ENCODE measurements around the gene POU3F1. TPM values are rescaled to one million over a fixed set of nuclear protein-coding genes. Genes with fewer than 3 reads are reported as not detected.

Gene POU3F1
- polyA plus RNA-seq, 2 of the 4 experiments (the other 2 are of a cell fraction), result not detected

- Histone ChIP-seq H3K4me2 (no peak overlapping the region), H3K9me3 (no peaks in the 10 kb centered on the region), H3K4me3 (no peak overlapping the region), H3K27ac (no peak overlapping the region), H3K4me1 (no peaks in the 10 kb centered on the region)
- 42% methylated on average over 4 of the region's 4 CpGs for WGBS (ENCODE audit: missing lambda C conversion rate)
- ChIA-PET POLR2A (no interaction called here), CTCF (no interaction called here)
- FAIRE-seq, result no peak
- DNase-seq (ENCODE audit: low read depth in 1 of 2, low spot score in 1 of 2), result no peak
- TF ChIP-seq HOXB13 (CRISPR knock-in tag; IDR thresholded peaks at IDR 0.05; ENCODE audit: low read depth) (no peak), FOSB (CRISPR knock-in tag; IDR thresholded peaks at IDR 0.05) (no peak), CEBPB (IDR thresholded peaks at IDR 0.05) (no peak), POLR2AphosphoS2 (conservative IDR thresholded peaks at IDR 0.05; ENCODE audit: low read length) (no peak), MYC (IDR thresholded peaks at IDR 0.05; ENCODE audit: borderline replicate concordance, low read length) (no peak), RARB (CRISPR knock-in tag; IDR thresholded peaks at IDR 0.05) (no peak), HOXB5 (CRISPR knock-in tag; IDR thresholded peaks at IDR 0.05) (no peak), RFX5 (IDR thresholded peaks at IDR 0.05) (no peak), TFCP2L1 (CRISPR knock-in tag; IDR thresholded peaks at IDR 0.05) (no peak), FOSL2 (IDR thresholded peaks at IDR 0.05) (no peak), FOSL2 (CRISPR knock-in tag; IDR thresholded peaks at IDR 0.05) (no peak), HOXA7 (CRISPR knock-in tag; IDR thresholded peaks at IDR 0.05) (no peak), MAFK (IDR thresholded peaks at IDR 0.05; ENCODE audit: partially characterized antibody) (no peak), FOXS1 (CRISPR knock-in tag; IDR thresholded peaks at IDR 0.05) (no peak), JUN (IDR thresholded peaks at IDR 0.05) (no peak)
- no peak for ATAC-seq
These were observed 27.7 kb upstream of the POU3F1 start for GRCh38 chr1:38074302-38074677.

DNA sequence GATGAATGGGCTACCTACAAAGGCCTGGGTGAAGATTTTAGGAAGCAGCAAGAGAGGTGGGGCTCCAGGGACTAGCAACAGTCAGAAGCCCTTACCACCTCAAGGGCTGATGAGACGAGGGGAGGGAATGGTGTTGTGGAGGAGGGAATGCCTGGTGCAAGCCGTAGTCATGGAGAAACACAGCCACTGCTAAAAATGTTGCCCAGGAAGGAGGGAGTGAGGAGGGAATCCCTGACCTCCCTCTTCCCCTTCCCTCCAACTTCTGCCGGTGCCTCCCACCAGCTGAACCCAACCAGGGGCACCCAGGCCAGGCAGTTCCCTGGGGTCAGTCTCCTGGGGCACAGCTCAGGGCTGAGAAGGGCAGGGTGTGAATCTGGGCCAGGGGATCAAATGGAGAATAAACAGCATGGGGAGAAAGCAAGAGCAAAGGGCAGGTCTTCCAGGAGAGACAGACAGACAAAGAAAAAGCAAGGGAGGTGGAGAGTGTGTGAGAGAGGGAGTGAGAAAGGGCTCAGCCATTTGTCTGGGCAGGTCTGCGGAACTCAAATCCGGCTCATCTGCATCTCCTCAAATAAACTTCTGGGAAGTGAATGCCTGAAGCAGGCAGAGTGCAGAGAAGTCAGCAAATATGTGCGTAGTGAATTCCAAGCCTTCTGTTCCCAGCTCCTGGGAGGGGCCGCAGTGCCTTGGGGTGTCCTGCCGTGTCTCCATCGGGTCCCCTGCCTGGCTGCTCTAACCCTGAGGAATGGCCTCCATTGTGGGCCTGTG, 27.1 kb upstream of the POU3F1 start:
- TF ChIP-seq, protein P1, sequence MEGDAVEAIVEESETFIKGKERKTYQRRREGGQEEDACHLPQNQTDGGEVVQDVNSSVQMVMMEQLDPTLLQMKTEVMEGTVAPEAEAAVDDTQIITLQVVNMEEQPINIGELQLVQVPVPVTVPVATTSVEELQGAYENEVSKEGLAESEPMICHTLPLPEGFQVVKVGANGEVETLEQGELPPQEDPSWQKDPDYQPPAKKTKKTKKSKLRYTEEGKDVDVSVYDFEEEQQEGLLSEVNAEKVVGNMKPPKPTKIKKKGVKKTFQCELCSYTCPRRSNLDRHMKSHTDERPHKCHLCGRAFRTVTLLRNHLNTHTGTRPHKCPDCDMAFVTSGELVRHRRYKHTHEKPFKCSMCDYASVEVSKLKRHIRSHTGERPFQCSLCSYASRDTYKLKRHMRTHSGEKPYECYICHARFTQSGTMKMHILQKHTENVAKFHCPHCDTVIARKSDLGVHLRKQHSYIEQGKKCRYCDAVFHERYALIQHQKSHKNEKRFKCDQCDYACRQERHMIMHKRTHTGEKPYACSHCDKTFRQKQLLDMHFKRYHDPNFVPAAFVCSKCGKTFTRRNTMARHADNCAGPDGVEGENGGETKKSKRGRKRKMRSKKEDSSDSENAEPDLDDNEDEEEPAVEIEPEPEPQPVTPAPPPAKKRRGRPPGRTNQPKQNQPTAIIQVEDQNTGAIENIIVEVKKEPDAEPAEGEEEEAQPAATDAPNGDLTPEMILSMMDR (IDR thresholded peaks at IDR 0.05), result no peak
- TF ChIP-seq HOXA7 (CRISPR knock-in tag; IDR thresholded peaks at IDR 0.05), result no peak
- TF ChIP-seq NPAS2 (CRISPR knock-in tag; IDR thresholded peaks at IDR 0.05; ENCODE audit: borderline replicate concordance), result no peak
- TF ChIP-seq MAZ (IDR thresholded peaks at IDR 0.05; ENCODE audit: borderline replicate concordance, low read depth, low read length), result no peak
- no peak for TF ChIP-seq CBX8 (IDR thresholded peaks at IDR 0.05)
- no peak for TF ChIP-seq CEBPB (IDR thresholded peaks at IDR 0.05)
- TF ChIP-seq HDAC2 (IDR thresholded peaks at IDR 0.05), result no peak
- TF ChIP-seq, protein P2, sequence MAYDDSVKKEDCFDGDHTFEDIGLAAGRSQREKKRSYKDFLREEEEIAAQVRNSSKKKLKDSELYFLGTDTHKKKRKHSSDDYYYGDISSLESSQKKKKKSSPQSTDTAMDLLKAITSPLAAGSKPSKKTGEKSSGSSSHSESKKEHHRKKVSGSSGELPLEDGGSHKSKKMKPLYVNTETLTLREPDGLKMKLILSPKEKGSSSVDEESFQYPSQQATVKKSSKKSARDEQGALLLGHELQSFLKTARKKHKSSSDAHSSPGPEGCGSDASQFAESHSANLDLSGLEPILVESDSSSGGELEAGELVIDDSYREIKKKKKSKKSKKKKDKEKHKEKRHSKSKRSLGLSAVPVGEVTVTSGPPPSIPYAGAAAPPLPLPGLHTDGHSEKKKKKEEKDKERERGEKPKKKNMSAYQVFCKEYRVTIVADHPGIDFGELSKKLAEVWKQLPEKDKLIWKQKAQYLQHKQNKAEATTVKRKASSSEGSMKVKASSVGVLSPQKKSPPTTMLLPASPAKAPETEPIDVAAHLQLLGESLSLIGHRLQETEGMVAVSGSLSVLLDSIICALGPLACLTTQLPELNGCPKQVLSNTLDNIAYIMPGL (CRISPR knock-in tag; IDR thresholded peaks at IDR 0.05; ENCODE audit: borderline replicate concordance), result no peak
- TF ChIP-seq ZC3H11A (IDR thresholded peaks at IDR 0.05), result no peak
- no peak for TF ChIP-seq ZNF302 (CRISPR knock-in tag; IDR thresholded peaks at IDR 0.05)
- no peak for TF ChIP-seq HES2 (IDR thresholded peaks at IDR 0.05)
- H3K9me3 ChIP-seq, result no peaks in the 10 kb centered on the region
- WGBS (ENCODE audit: missing lambda C conversion rate), result 41% methylated on average over 6 of the region's 9 CpGs
- H3K4me2 ChIP-seq, result no peak overlapping the region
- H3K4me3 ChIP-seq, result no peak overlapping the region
- ATAC-seq (no peak), FAIRE-seq (no peak), DNase-seq (ENCODE audit: low read depth in 1 of 2, low spot score in 1 of 2) (no peak)
- H3K27ac ChIP-seq, result no peak overlapping the region
- POLR2A ChIA-PET, result no interaction called here
- CTCF ChIA-PET, result interaction anchor here (1.8 to 2.1 kb wide), 2 partner anchors 26 to 47 kb away, joined by 5 to 8 read pairs; no protein-coding TSS in a partner anchor
- H3K4me1 ChIP-seq, result no peaks in the 10 kb centered on the region

Data from A549 (cell line).